Vagina (tissue), 2 donors: Measurements from ENCODE around the gene PLXNA1.

Source experiments
- POLR2AphosphoS5 ChIP-seq, 2 donors: sonication (generic); formaldehyde crosslinking; IDR thresholded peaks; one replicate each; pipeline ENCODE4 v1.9.0; 2017; ENCODE audit warnings: antibody characterized with exemption in 2 of 2, mild to moderate bottlenecking in 2 of 2, low read depth in 1 of 2; ENCODE audit not compliant: insufficient read depth in 1 of 2
- TF ChIP-seq, protein P1 (sequence below), 3 experiments: fragments of 450-650 bp in 2 of 3; fragments of 200-600 bp in 1 of 3; sonication (generic) in 1 of 3; IDR thresholded peaks; one replicate each; pipeline ENCODE4 v1.5.1; 2017 to 2019; ENCODE audit warnings: antibody characterized with exemption in 3 of 3, mild to moderate bottlenecking in 2 of 3, moderate library complexity in 2 of 3

GRCh38 chr3:127000761-127001160, 17.8 kb downstream of the PLXNA1 start:
- TF ChIP-seq, protein P1, sequence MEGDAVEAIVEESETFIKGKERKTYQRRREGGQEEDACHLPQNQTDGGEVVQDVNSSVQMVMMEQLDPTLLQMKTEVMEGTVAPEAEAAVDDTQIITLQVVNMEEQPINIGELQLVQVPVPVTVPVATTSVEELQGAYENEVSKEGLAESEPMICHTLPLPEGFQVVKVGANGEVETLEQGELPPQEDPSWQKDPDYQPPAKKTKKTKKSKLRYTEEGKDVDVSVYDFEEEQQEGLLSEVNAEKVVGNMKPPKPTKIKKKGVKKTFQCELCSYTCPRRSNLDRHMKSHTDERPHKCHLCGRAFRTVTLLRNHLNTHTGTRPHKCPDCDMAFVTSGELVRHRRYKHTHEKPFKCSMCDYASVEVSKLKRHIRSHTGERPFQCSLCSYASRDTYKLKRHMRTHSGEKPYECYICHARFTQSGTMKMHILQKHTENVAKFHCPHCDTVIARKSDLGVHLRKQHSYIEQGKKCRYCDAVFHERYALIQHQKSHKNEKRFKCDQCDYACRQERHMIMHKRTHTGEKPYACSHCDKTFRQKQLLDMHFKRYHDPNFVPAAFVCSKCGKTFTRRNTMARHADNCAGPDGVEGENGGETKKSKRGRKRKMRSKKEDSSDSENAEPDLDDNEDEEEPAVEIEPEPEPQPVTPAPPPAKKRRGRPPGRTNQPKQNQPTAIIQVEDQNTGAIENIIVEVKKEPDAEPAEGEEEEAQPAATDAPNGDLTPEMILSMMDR (IDR thresholded peaks at IDR 0.05) = no peak
- TF ChIP-seq POLR2AphosphoS5 (IDR thresholded peaks at IDR 0.05; ENCODE audit: insufficient read depth in 1 of 2, low read depth in 1 of 2) = no peak
